Stimulated activated CD4-positive, alpha-beta T cell treated with anti-CD3 and anti-CD28 coated beads, Interleukin-1b, Interleukin-23, amount 100 ng/mL, for 24 hours (primary cell): Measurements from ENCODE around the gene DDX47.
"Not testable (repeated sequence)": the region's sequence is repeated elsewhere in the genome, so short reads cannot be mapped to it uniquely, and the experiment has no call there.

ENCODE experiments used
- DNase-seq, 4 experiments: peaks; one replicate each; pipeline ENCODE4 v3.0.0-alpha.2; 2020; ENCODE audit warnings: low read depth in 4 of 4, low spot score in 1 of 4

Gene DDX47

GRCh38 chr12:12796928-12797793 lies 16.0 kb upstream of the DDX47 start:
- no peak for DNase-seq

GRCh38 chr12:12797794-12798152 lies 15.4 kb upstream of the DDX47 start:
- no peak for DNase-seq

GRCh38 chr12:12798480-12798879 lies 14.7 kb upstream of the DDX47 start:
- no peak for DNase-seq

GRCh38 chr12:12799163-12799920 lies 13.8 kb upstream of the DDX47 start:
- no peak for DNase-seq

- DNase-seq, result no peak
Observed at GRCh38 chr12:12800406-12801180, 12.6 kb upstream of the DDX47 start.

GRCh38 chr12:12801656-12802055 lies 11.5 kb upstream of the DDX47 start:
- DNase-seq, result not testable (repeated sequence)

GRCh38 chr12:12803186-12803585 lies 10.0 kb upstream of the DDX47 start:
- peak in 1 of 4 experiments; percentile 13 for DNase-seq

- no peak for DNase-seq
Observed at GRCh38 chr12:12804011-12804410, 9.1 kb upstream of the DDX47 start.

- DNase-seq, result no peak
Observed at GRCh38 chr12:12804432-12804886, 8.7 kb upstream of the DDX47 start.

GRCh38 chr12:12806784-12807516 lies 6.2 kb upstream of the DDX47 start:
- no peak for DNase-seq

GRCh38 chr12:12807517-12807903 lies 5.6 kb upstream of the DDX47 start:
- DNase-seq, result not testable (repeated sequence)

- peak in 1 of 4 experiments; percentile 10 for DNase-seq
Observed at GRCh38 chr12:12807970-12808702, 5.0 kb upstream of the DDX47 start.

- DNase-seq, result no peak
Observed at GRCh38 chr12:12810553-12811021, 2.6 kb upstream of the DDX47 start.

- no peak for DNase-seq
Observed at GRCh38 chr12:12811343-12811742, 1.8 kb upstream of the DDX47 start.

GRCh38 chr12:12812174-12812573 lies 972 bp upstream of the DDX47 start:
- DNase-seq, result no peak

- no peak for DNase-seq
Observed at GRCh38 chr12:12812618-12813119, 477 bp upstream of the DDX47 start.

GRCh38 chr12:12817616-12818015 lies 4.5 kb downstream of the DDX47 start:
- DNase-seq, result no peak

GRCh38 chr12:12818701-12819100 lies 5.6 kb downstream of the DDX47 start:
- no peak for DNase-seq

- no peak for DNase-seq
Observed at GRCh38 chr12:12819221-12819620, 6.1 kb downstream of the DDX47 start.
